GM21825 (cell line): ENCODE data around the gene KLHL14.
"Not testable (repeated sequence)": the region's sequence is repeated elsewhere in the genome, so short reads cannot be mapped to it uniquely, and the experiment has no call there.

Experiments used
- ATAC-seq: cut with Tn5 transposase; IDR thresholded peaks from one replicate; pipeline ENCODE4 v1.9.1; 2021; ENCODE audit warnings: mild to moderate bottlenecking, moderate library complexity; ENCODE audit not compliant: unreplicated experiment

KLHL14 gene

GRCh38 chr18:32772581-32773381, at the start of gene KLHL14:
Gene KLHL14 (minus strand): TSS chr18:32773023. CDS start chr18:32770591, 2,432 bp downstream.
- ATAC-seq = no peak

GRCh38 chr18:32822197-32822596, 49.4 kb upstream of the KLHL14 start:
- ATAC-seq = no peak

GRCh38 chr18:32815881-32816280, 43.1 kb upstream of the KLHL14 start:
- no peak for ATAC-seq

GRCh38 chr18:32812342-32812741, 39.5 kb upstream of the KLHL14 start:
- ATAC-seq = no peak

GRCh38 chr18:32810314-32810713, 37.5 kb upstream of the KLHL14 start:
- no peak for ATAC-seq

- no peak for ATAC-seq
Observed at GRCh38 chr18:32805354-32805753, 32.5 kb upstream of the KLHL14 start.

GRCh38 chr18:32804134-32804888, 31.5 kb upstream of the KLHL14 start:
- ATAC-seq = no peak

- ATAC-seq = peak; percentile 95
Observed at GRCh38 chr18:32803568-32803967, 30.7 kb upstream of the KLHL14 start.

GRCh38 chr18:32802591-32803451, 30.0 kb upstream of the KLHL14 start:
- ATAC-seq = peak; percentile 59

GRCh38 chr18:32801228-32801627, 28.4 kb upstream of the KLHL14 start:
- no peak for ATAC-seq

- ATAC-seq = no peak
Observed at GRCh38 chr18:32798209-32798960, 25.6 kb upstream of the KLHL14 start.

GRCh38 chr18:32794667-32795066, 21.8 kb upstream of the KLHL14 start:
- not testable (repeated sequence) for ATAC-seq

- no peak for ATAC-seq
Observed at GRCh38 chr18:32779010-32779409, 6.2 kb upstream of the KLHL14 start.

GRCh38 chr18:32777049-32777448, 4.2 kb upstream of the KLHL14 start:
- ATAC-seq = no peak

GRCh38 chr18:32776561-32776960, 3.7 kb upstream of the KLHL14 start:
- ATAC-seq = no peak

GRCh38 chr18:32775628-32776027, 2.8 kb upstream of the KLHL14 start:
- no peak for ATAC-seq

- ATAC-seq = no peak
Observed at GRCh38 chr18:32773382-32773712, 524 bp upstream of the KLHL14 start.

GRCh38 chr18:32771871-32772580, 797 bp downstream of the KLHL14 start:
- no peak for ATAC-seq

- ATAC-seq = no peak
Observed at GRCh38 chr18:32771169-32771751, 1.6 kb downstream of the KLHL14 start.
